SK-N-SH treated with all-trans-retinoic acid at 6 μM for 48 hours (cell line): Measurements from ENCODE around the gene DHDDS.
A peak's percentile ranks its signal among the peaks of the same experiment; 100 is the strongest.
"Not testable (repeated sequence)": the region's sequence is repeated elsewhere in the genome, so short reads cannot be mapped to it uniquely, and the experiment has no call there.

Source experiments
- ATAC-seq: fragments of 200-7000 bp; cut with Tn5 transposase; 3 replicates; pipeline ENCODE4 v1.9.1; 2020; ENCODE audit warnings: mild to moderate bottlenecking, moderate library complexity
- ARNTL ChIP-seq: fragments of 450-650 bp; formaldehyde crosslinking; IDR thresholded peaks from 2 replicates; pipeline ENCODE4 v1.5.0; 2020; ENCODE audit warnings: low read depth, mild to moderate bottlenecking, moderate library complexity, borderline replicate concordance
- BACH2 ChIP-seq: fragments of 250-450 bp; sonication (Bioruptor Pico); IDR thresholded peaks from 2 replicates; pipeline ENCODE4 v1.9.0; 2021; ENCODE audit warnings: mild to moderate bottlenecking, borderline replicate concordance
- CSDC2 ChIP-seq: fragments of 250-450 bp; sonication (Bioruptor Pico); IDR thresholded peaks from 2 replicates; pipeline ENCODE4 v1.5.0; 2020; ENCODE audit warnings: mild to moderate bottlenecking, moderate library complexity
- ESRRG ChIP-seq: fragments of 250-450 bp; sonication (Bioruptor Pico); IDR thresholded peaks from 2 replicates; pipeline ENCODE4 v1.6.1; 2021; ENCODE audit warnings: mild to moderate bottlenecking
- ISL1 ChIP-seq: fragments of 250-450 bp; sonication (Bioruptor Pico); IDR thresholded peaks from 2 replicates; pipeline ENCODE4 v2.1.2; 2022; ENCODE audit warnings: mild to moderate bottlenecking, moderate library complexity
- OSR1 ChIP-seq: fragments of 250-450 bp; sonication (Bioruptor Pico); IDR thresholded peaks from 2 replicates; pipeline ENCODE4 v1.8.0; 2022; ENCODE audit warnings: moderate library complexity, mild to moderate bottlenecking, inconsistent platforms
- PPARA ChIP-seq: fragments of 250-450 bp; sonication (Bioruptor Pico); IDR thresholded peaks from 2 replicates; pipeline ENCODE4 v1.5.0; 2020; ENCODE audit warnings: mild to moderate bottlenecking, borderline replicate concordance
- RARB ChIP-seq: fragments of 250-450 bp; sonication (Bioruptor Pico); IDR thresholded peaks from 2 replicates; pipeline ENCODE4 v1.8.0; 2021; ENCODE audit warnings: mild to moderate bottlenecking, moderate library complexity
- SNAI2 ChIP-seq: fragments of 250-450 bp; sonication (Bioruptor Pico); IDR thresholded peaks from 2 replicates; pipeline ENCODE4 v1.5.0; 2020; ENCODE audit warnings: mild to moderate bottlenecking, moderate library complexity
- TCF4 ChIP-seq: fragments of 250-450 bp; sonication (Bioruptor Pico); IDR thresholded peaks from 2 replicates; pipeline ENCODE4 v1.8.0; 2021; ENCODE audit warnings: mild to moderate bottlenecking, moderate library complexity, borderline replicate concordance
- TOX ChIP-seq: fragments of 250-450 bp; sonication (Bioruptor Pico); IDR thresholded peaks from 2 replicates; pipeline ENCODE4 v1.8.0; 2021; ENCODE audit warnings: mild to moderate bottlenecking, moderate library complexity, borderline replicate concordance
- ZFP3 ChIP-seq: fragments of 250-450 bp; sonication (Bioruptor Pico); IDR thresholded peaks from 2 replicates; pipeline ENCODE4 v1.5.0; 2020; ENCODE audit warnings: mild to moderate bottlenecking, moderate library complexity
- ZFP30 ChIP-seq: fragments of 450-650 bp; formaldehyde crosslinking; IDR thresholded peaks from 2 replicates; pipeline ENCODE4 v1.5.0; 2022; ENCODE audit warnings: mild to moderate bottlenecking, moderate library complexity
- ZNF565 ChIP-seq: fragments of 450-650 bp; formaldehyde crosslinking; conservative IDR thresholded peaks from 2 replicates; pipeline ENCODE4 v1.5.0; 2020; ENCODE audit warnings: low read depth, mild to moderate bottlenecking, moderate library complexity
- ZNF70 ChIP-seq: fragments of 450-650 bp; formaldehyde crosslinking; IDR thresholded peaks from 2 replicates; pipeline ENCODE4 v1.5.0; 2020; ENCODE audit warnings: mild to moderate bottlenecking, moderate library complexity
- ZNF8 ChIP-seq: fragments of 450-650 bp; formaldehyde crosslinking; IDR thresholded peaks from 2 replicates; pipeline ENCODE4 v1.5.0; 2020; ENCODE audit warnings: mild to moderate bottlenecking, moderate library complexity
- TF ChIP-seq, protein P1 (sequence below): fragments of 250-450 bp; sonication (Bioruptor Pico); IDR thresholded peaks from 2 replicates; pipeline ENCODE4 v1.5.0; 2020; ENCODE audit warnings: mild to moderate bottlenecking, moderate library complexity
- TF ChIP-seq, protein P2 (sequence below): fragments of 250-450 bp; sonication (Bioruptor Pico); IDR thresholded peaks from 2 replicates; pipeline ENCODE4 v1.8.0; 2021; ENCODE audit warnings: low read depth, mild to moderate bottlenecking, moderate library complexity, borderline replicate concordance
- TF ChIP-seq, protein P3 (sequence below): fragments of 250-450 bp; sonication (Bioruptor Pico); IDR thresholded peaks from 2 replicates; pipeline ENCODE4 v1.8.0; 2020; ENCODE audit warnings: mild to moderate bottlenecking, moderate library complexity, borderline replicate concordance

The DHDDS gene

DNA sequence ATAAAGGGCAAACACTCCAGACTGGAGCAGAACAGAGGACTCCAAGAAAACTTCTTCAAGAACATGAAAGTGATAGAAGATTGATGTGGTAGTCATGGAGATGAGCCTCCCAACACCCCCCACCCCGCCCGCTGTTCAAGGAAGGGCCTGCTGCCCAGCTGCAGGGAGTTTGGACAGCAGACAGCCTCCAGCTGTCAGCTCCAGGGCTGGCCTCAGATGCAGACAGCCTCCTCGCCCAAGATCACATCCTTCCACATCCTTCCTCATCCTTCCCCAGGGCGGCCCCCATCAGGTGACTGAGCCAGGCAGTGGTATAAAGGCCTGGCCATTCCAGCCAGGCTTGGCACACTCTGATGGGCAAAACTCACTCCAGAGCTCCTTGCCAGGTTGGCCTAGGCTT is 64.7 kb downstream of the DHDDS start:
- ATAC-seq, result no peak
- TF ChIP-seq ZFP30 (CRISPR knock-in tag) (no peak), ZNF565 (no peak), ESRRG (CRISPR knock-in tag) (no peak), TOX (no peak), ISL1 (CRISPR knock-in tag) (no peak), SNAI2 (CRISPR knock-in tag) (no peak), OSR1 (no peak)
- TF ChIP-seq, protein P1, sequence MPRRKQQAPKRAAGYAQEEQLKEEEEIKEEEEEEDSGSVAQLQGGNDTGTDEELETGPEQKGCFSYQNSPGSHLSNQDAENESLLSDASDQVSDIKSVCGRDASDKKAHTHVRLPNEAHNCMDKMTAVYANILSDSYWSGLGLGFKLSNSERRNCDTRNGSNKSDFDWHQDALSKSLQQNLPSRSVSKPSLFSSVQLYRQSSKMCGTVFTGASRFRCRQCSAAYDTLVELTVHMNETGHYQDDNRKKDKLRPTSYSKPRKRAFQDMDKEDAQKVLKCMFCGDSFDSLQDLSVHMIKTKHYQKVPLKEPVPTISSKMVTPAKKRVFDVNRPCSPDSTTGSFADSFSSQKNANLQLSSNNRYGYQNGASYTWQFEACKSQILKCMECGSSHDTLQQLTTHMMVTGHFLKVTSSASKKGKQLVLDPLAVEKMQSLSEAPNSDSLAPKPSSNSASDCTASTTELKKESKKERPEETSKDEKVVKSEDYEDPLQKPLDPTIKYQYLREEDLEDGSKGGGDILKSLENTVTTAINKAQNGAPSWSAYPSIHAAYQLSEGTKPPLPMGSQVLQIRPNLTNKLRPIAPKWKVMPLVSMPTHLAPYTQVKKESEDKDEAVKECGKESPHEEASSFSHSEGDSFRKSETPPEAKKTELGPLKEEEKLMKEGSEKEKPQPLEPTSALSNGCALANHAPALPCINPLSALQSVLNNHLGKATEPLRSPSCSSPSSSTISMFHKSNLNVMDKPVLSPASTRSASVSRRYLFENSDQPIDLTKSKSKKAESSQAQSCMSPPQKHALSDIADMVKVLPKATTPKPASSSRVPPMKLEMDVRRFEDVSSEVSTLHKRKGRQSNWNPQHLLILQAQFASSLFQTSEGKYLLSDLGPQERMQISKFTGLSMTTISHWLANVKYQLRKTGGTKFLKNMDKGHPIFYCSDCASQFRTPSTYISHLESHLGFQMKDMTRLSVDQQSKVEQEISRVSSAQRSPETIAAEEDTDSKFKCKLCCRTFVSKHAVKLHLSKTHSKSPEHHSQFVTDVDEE (CRISPR knock-in tag), result no peak
- TF ChIP-seq, protein P2, sequence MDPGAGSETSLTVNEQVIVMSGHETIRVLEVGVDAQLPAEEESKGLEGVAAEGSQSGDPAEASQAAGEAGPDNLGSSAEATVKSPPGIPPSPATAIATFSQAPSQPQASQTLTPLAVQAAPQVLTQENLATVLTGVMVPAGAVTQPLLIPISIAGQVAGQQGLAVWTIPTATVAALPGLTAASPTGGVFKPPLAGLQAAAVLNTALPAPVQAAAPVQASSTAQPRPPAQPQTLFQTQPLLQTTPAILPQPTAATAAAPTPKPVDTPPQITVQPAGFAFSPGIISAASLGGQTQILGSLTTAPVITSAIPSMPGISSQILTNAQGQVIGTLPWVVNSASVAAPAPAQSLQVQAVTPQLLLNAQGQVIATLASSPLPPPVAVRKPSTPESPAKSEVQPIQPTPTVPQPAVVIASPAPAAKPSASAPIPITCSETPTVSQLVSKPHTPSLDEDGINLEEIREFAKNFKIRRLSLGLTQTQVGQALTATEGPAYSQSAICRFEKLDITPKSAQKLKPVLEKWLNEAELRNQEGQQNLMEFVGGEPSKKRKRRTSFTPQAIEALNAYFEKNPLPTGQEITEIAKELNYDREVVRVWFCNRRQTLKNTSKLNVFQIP (CRISPR knock-in tag), result no peak

DNA sequence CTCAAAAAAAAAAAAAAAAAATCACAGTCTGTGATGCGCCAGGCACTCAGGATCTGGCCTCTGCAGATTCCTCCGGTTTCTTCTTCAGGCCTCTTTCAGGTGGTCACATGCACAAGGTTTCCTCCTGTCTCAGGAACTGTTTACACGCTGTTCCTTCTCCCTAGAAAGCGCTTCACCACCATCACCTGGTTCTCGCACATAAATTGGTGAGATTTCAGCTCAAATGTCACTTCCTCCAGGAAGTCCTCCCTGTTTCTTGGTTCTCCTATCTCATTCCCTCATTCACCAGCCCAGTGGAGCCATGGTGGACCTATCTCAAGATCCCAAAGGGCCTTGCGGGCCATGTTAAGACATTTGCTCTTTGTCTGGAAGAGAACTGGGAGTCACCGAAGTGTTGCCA is 66.8 kb downstream of the DHDDS start:
- no peak for TF ChIP-seq PPARA (CRISPR knock-in tag)
- ATAC-seq, result no peak

DNA sequence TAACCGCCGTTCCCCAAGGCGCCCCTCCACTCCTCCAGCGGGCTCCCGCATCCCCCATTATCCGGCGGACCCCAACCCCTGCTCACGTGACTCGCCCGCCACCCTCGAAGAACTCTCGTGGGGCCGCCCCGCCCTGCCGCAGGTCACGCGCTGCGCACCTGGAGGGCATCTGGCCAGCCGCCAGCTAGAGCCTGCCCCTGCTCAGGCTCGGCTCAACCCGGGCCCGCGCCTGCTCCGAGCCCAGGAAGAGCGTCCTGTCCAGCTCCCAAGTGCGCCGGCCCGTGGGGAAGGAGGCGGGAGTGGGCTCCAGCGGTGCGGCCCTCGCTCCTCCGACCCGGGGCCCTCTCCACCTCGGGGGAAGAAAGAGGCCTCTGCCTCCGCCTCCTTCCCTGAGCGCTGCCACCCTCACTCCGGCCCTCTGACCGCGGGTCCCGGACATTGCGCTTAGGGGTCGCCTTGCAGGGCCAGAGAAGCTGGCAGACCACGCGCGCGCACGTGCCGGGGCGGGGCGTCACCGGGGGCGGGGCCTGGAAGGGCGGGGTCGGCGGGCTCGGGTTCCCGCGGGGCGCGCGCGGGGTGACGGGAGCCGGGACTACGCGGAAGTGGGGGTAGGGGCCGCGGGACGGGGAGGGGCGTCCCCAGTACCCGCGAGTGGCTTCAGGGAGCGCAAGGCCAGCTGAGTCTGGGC is 68.5 kb downstream of the DHDDS start:
- peak; percentile 88 for ATAC-seq
- 0 out of 2 replicates have a peak, but pooled peaks have one; percentile 33 for TF ChIP-seq ZNF565
- TF ChIP-seq ZNF70, result no peak

DNA sequence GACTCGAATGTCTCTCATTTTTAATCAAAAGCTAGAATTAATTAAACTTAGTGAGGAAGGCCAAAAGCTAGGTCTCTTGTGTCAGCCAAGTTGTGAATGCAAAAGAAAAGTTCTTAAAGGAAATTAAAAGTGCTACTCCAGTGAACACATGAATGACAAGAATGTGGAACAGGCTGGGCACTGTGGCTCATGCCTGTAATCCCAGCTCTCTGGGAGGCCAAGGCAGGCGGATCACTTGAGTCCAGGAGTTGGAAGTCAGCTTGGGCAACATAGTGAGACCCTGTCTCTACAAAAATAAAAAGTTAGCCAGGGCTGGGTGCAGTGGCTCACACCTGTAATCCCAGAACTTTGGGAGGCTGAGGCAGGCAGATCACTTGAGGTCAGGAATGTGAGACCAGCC is 78.6 kb downstream of the DHDDS start:
- ATAC-seq, result not testable (repeated sequence)

DNA sequence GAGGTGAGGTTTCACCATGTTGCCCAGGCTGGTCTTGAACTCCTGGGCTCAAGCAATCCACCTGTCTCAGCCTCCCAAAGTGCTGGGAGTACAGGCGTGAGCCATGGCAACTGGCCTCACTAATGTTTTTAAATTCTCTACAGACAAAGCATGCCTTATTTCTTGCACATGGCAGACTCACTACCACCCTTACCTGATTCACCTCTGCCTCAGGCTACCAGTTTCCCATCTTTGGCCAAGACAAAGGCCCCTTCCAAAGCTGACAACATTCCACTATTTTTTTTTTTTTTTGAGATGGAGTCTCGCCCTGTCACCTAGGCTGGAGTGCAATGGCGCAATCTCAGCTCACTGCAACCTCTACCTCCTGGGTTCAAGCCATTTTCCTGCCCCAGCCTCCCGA is 83.7 kb downstream of the DHDDS start:
- ATAC-seq, result not testable (repeated sequence)

DNA sequence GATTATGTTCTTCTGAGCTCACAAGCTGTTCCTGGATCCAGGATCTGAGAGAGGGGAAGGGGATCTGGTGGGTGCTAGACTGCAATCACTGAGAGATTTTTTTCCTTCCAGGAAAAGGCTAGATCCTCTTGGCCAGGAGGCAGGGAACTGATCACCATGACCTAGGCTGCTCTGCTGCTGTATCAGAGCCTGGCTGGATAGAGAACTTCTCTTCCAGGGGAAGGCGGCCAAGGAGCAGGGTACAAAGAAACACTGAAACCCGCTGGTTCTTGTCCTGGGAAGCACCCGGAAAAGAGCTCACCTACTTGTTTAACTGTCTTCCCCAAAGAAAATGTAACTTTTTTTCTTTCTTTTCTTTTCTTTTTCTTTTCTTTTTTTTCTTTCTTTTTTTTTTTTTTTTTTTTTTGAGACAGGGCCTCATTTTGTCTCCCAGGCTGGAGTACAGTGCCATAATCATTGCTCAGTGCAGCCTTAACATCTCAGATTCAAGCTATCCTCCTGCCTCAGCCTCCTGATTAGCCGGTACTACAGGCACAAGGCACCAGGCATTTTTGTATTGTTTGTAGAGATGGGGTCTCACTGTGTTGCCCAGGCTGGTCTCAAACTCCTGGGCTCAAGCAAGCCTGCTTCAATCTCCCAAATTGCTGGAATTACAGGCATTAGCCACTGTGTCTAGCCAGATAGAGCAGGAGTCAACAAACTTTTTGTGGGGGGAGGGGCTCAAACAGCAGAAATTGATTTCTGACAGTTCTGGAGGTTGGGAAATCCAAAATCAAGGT is 85.1 kb downstream of the DHDDS start:
- ATAC-seq, result no peak
- TF ChIP-seq BACH2 (CRISPR knock-in tag) (no peak), ARNTL (CRISPR knock-in tag) (no peak), PPARA (CRISPR knock-in tag) (no peak), ZNF8 (CRISPR knock-in tag) (no peak), ZFP30 (CRISPR knock-in tag) (no peak), TCF4 (CRISPR knock-in tag) (no peak), SNAI2 (CRISPR knock-in tag) (no peak), RARB (no peak), ZFP3 (CRISPR knock-in tag) (no peak), TOX (no peak), CSDC2 (CRISPR knock-in tag) (no peak)
- TF ChIP-seq, protein P2 (CRISPR knock-in tag), result no peak
- TF ChIP-seq, protein P1 (CRISPR knock-in tag), result no peak
- TF ChIP-seq, protein P3, sequence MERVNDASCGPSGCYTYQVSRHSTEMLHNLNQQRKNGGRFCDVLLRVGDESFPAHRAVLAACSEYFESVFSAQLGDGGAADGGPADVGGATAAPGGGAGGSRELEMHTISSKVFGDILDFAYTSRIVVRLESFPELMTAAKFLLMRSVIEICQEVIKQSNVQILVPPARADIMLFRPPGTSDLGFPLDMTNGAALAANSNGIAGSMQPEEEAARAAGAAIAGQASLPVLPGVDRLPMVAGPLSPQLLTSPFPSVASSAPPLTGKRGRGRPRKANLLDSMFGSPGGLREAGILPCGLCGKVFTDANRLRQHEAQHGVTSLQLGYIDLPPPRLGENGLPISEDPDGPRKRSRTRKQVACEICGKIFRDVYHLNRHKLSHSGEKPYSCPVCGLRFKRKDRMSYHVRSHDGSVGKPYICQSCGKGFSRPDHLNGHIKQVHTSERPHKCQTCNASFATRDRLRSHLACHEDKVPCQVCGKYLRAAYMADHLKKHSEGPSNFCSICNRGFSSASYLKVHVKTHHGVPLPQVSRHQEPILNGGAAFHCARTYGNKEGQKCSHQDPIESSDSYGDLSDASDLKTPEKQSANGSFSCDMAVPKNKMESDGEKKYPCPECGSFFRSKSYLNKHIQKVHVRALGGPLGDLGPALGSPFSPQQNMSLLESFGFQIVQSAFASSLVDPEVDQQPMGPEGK (CRISPR knock-in tag), result no peak
